GM13977 (cell line): ENCODE measurements around the gene TTLL5.

Experiments
- DNase-seq: peaks from one replicate; pipeline ENCODE4 v3.0.0; 2012; ENCODE audit warnings: low spot score
- CTCF ChIP-seq: IDR thresholded peaks from 2 replicates; pipeline ENCODE4 v1.5.1; 2012; ENCODE audit warnings: mild to moderate bottlenecking, control low read depth; ENCODE audit not compliant: insufficient read depth; ENCODE audit errors: extremely low read depth, missing control alignments
- in situ Hi-C: fragments of 300-500 bp; cut with MboI; formaldehyde crosslinking; loops from one replicate; pipeline ENCODE4 v1.12.0; 2022; ENCODE audit warnings: low sequenced_read_pairs, low pct_unique_long_range_greater_than_20kb, mixed read lengths, inconsistent platforms; ENCODE audit not compliant: unreplicated experiment

The TTLL5 gene

GRCh38 chr14:75886636-75887348, 225.7 kb downstream of the TTLL5 start:
- DNase-seq: no peak
- no peak for TF ChIP-seq CTCF
- in situ Hi-C loops: no loop called here

GRCh38 chr14:75888945-75889344, 227.9 kb downstream of the TTLL5 start:
- in situ Hi-C loops: no loop called here
- TF ChIP-seq CTCF: no peak
- DNase-seq: no peak

- TF ChIP-seq CTCF: no peak
- DNase-seq: no peak
- in situ Hi-C loops: no loop called here
Measured at GRCh38 chr14:75896341-75896740, 235.3 kb downstream of the TTLL5 start.

- TF ChIP-seq CTCF: no peak
- in situ Hi-C loops: no loop called here
- DNase-seq: no peak
Measured at GRCh38 chr14:75904311-75904710, 243.3 kb downstream of the TTLL5 start.

- DNase-seq: no peak
- TF ChIP-seq CTCF: no peak
- in situ Hi-C loops: no loop called here
Measured at GRCh38 chr14:75905147-75905904, 244.3 kb downstream of the TTLL5 start.

GRCh38 chr14:75906228-75906627, 245.2 kb downstream of the TTLL5 start:
- no peak for TF ChIP-seq CTCF
- in situ Hi-C loops: no loop called here
- no peak for DNase-seq
